Left cardiac atrium (tissue), 4 donors: ENCODE measurements around the gene SNRK. TPM values are rescaled to one million over a fixed set of nuclear protein-coding genes. Genes with fewer than 3 reads are reported as not detected.
A peak's percentile ranks its signal among the peaks of the same experiment; 100 is the strongest.
"Not testable (repeated sequence)": the region's sequence is repeated elsewhere in the genome, so short reads cannot be mapped to it uniquely, and the experiment has no call there.

Experiments
- ATAC-seq, 2 donors: fragments of 200-7000 bp; cut with Tn5 transposase; one replicate each; pipeline ENCODE4 v1.9.1; 2020; ENCODE audit warnings: mild to moderate bottlenecking in 2 of 2, moderate library complexity in 2 of 2
- DNase-seq: peaks from one replicate; pipeline ENCODE4 v3.0.0-alpha.2; 2020
- intact Hi-C, 2 donors: fragments of 100-400 bp; cut with DNase I; formaldehyde crosslinking; loops; one replicate each; pipeline versions ENCODE4 v1.14.1 to v1.15.1; 2022 to 2023
- total RNA-seq, 2 donors: library from RNA; stranded (reverse); fragmentation: NEBNext Ultra II Directional; extraction: Animal tissue kit (Norgen Biotek cat#: 25700); gene quantifications; one replicate each; pipeline ENCODE4 v1.2.1, GENCODE V29; 2021
- donor health status: DM: no; HTN: yes; CAD: no.
- donor health status: DM: no; HTN: yes; CAD: no; lungs with severe emphysema.
- donor health status: DM: yes; HTN: yes; CAD: no.
- donor health status: Dilated cardiomyopathy.

The SNRK gene
- total RNA-seq, 2 donors from 2014 or later: 20.2 to 29.3 TPM

GRCh38 chr3:43335799-43336198 is 49.5 kb downstream of the SNRK start:
- intact Hi-C loops: no loop called here
- DNase-seq (no peak), ATAC-seq (no peak)

DNA sequence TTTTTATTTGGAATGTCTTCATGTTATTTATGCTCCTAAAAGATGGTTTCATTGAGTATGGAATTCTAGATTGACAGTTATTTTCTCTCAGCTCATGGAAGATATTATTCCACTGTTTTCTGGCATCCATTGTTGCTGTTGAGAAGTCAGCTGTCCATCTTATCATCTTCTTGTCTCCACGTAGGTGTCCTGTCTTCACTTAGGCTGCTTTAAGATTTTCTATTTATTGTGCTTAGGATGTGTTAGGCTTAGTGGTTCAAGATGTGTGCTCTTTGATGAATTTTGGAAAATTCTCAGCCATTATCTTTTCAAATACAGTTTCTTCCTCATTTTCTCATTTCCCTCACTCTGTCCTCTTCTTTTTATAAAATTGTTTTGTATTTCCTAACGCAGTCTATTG is 52.0 kb downstream of the SNRK start:
- DNase-seq (no peak), ATAC-seq (no peak)
- intact Hi-C loops: no loop called here

GRCh38 chr3:43340403-43340802 is 54.1 kb downstream of the SNRK start:
- ATAC-seq (no peak), DNase-seq (no peak)
- intact Hi-C loops: no loop called here

- intact Hi-C loops: no loop called here
- ATAC-seq: no peak
- no peak for DNase-seq
Observed at GRCh38 chr3:43341788-43342187, 55.4 kb downstream of the SNRK start.

DNA sequence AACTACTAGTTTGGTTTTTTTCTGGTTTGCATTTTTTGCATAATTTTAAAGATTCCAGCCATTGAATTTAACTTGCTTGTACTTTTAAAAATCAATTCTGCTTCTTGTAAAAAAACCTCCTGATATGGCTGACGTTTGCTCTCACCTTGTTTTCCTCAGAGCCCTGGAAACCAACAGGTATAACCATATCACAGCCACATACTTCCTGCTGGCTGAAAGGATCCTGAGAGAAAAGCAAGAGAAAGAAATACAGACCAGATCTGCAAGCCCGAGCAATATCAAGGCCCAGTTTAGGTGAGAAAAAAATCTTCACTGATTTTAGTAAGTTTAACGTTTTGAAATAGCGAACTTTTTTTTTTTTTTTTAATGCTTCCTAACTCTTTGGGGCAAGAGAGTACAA is 56.8 kb downstream of the SNRK start:
- no peak for ATAC-seq
- no peak for DNase-seq
- intact Hi-C loops: no loop called here

- intact Hi-C loops: no loop called here
- DNase-seq (no peak), ATAC-seq (no peak)
Observed at GRCh38 chr3:43343815-43344214, 57.5 kb downstream of the SNRK start.

DNA sequence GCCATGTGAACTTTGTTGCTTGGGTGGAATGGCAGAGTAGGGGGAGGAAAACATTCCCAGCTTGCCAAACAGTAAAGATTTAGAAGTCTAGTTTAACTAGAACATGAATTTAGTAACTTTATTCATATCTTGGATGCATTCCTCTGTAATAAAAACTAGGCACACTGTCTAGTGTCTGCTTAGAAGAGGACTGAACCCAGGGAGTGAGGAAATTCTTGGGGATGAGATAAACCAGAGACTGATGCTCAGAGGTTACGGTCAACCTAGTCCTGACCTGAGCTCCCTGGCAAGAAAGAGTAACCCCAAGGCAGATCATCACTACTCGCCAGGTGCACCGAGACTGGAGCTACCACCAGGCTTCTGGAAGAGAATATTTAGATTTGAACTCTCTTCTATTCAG is 58.2 kb downstream of the SNRK start:
- intact Hi-C loops: no loop called here
- ATAC-seq: no peak
- DNase-seq: no peak

GRCh38 chr3:43345246-43345645 is 58.9 kb downstream of the SNRK start:
- ATAC-seq (no peak), DNase-seq (no peak)
- intact Hi-C loops: no loop called here

- no peak for DNase-seq
- intact Hi-C loops: no loop called here
- no peak for ATAC-seq
Observed at GRCh38 chr3:43345877-43346276, 59.5 kb downstream of the SNRK start.

DNA sequence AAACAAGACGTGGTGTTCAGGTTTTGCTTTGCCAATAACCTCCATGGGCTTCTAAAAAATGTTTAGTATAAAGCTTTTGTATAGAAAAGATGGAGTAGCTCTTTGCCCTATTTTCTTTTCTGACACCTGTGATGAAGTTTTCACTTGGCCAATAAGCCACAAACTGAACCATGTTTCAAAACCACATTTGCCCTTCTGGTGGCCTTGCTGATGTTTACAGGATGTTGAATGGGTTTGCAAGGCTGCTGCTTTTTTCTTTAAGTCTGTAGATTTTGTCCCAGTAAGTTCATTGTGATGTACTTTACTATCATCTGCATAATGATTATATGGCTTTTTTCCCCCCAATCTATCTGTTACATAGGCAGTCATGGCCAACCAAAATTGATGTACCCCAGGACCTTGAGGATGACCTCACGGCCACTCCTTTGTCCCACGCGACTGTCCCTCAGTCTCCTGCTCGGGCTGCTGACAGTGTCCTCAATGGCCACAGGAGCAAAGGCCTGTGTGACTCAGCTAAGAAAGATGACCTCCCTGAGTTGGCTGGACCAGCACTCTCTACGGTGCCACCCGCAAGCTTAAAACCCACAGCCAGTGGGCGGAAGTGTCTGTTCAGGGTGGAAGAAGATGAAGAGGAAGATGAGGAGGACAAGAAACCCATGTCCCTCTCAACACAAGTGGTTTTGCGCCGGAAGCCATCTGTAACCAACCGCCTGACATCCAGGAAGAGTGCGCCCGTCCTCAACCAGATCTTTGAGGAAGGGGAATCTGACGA is 60.8 kb downstream of the SNRK start:
- DNase-seq (no peak), ATAC-seq (peak in 1 of 2 donors; percentile 48)
- intact Hi-C loops: no loop called here

GRCh38 chr3:43347774-43348173 is 61.4 kb downstream of the SNRK start:
- DNase-seq: no peak
- ATAC-seq: no peak
- intact Hi-C loops: no loop called here

GRCh38 chr3:43348350-43348749 is 62.0 kb downstream of the SNRK start:
- DNase-seq (no peak), ATAC-seq (no peak)
- intact Hi-C loops: no loop called here

DNA sequence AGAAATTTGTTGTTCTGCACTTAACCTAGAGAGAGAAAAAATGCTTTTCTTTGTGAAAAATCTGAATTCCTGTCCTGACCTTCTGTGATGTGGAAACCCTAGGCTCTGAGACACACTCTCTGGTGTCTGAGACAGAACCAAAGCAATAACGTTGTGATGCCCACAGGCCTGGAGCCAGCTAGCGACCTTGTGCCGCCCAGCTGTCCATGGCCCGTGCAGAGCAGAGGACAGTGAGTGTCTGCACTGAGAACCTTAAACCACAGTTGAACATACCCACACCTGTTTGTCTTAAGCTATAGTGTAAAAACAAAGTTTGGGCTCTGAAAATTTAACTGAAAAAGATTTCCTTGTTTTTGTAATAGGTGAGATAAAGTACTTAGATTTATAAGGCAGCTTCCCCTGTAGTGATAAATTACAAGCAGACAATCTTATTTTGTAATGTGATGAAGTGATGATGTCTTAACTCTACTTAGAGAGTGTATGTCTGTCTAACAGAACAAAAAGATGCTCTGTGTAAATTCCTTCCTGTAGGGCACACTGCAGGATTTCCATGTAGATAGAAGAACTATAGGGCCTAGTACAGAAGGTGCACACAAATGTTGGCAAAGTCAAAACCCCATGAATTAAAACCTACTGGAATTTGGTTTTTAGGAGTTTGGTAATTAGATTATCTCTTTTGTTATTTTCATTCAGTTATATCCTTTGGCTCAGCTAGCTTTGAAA is 62.7 kb downstream of the SNRK start:
- DNase-seq (no peak), ATAC-seq (no peak)
- intact Hi-C loops: no loop called here

- ATAC-seq (no peak), DNase-seq (no peak)
- intact Hi-C loops: no loop called here
Observed at GRCh38 chr3:43349716-43350115, 63.4 kb downstream of the SNRK start.

DNA sequence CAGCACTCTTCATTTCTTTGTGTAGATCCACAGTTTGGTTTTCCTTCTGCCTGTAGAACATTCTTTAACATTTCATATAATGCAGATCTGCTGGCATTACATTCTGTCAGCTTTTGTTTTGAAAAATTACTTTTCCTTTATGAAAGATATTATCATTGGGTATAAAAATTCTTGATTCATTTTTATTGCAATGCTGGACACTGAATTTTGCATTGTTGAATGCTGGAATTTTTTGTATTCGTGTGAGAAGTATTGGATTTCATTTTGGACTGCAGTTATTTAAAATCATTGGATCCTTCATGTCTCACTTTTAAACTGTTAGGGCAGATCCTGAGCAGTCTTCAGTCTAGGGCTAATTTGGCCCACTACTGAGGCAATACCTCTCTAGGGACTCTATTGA is 67.1 kb downstream of the SNRK start:
- intact Hi-C loops: no loop called here
- ATAC-seq (no peak), DNase-seq (no peak)

GRCh38 chr3:43353923-43354670 is 67.8 kb downstream of the SNRK start:
- intact Hi-C loops: no loop called here
- peak in 1 of 2 donors; percentile 34 for ATAC-seq
- no peak for DNase-seq

DNA sequence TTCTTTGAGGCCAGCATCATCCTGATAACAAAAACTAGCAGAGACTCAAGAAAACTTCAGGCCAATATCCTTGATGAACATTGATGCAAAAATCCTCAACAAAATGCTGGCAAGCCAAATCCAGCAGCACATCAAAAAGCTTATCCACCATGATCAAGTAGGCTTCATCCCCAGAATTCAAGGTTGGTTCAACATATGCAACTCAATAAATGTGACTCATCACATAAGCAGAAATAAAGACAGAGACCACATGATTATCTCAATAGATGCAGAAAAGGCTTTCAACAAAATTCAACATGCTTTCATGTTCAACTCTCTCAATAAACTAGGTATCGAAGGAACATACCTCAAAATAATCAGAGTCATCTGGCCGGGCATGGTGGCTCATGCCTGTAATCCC is 69.7 kb downstream of the SNRK start:
- ATAC-seq, DNase-seq, intact Hi-C loops: not testable (repeated sequence)

GRCh38 chr3:43361077-43361476 is 74.7 kb downstream of the SNRK start:
- DNase-seq (no peak), ATAC-seq (peak in 1 of 2 donors; percentile 16)
- intact Hi-C loops: no loop called here

DNA sequence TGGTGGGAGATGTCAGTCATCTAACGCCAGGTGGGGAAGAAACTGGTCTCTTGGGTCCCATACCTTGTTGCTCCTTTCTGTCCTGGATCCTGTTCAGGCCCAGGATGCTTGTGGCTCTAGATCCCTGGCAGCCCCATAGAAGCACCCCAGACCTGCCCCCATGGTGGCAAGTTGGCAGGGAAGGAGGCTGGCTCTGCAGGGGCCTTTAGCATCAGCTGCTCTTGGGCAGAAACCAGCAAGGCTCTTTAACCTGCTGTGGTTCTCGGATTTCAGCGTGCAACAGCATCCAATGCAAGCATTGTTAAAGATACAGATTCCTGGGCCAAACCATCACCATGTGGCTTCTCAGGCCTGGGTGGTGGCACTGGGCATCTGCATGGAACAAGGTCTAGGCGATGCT is 75.8 kb downstream of the SNRK start:
- DNase-seq: no peak
- intact Hi-C loops: no loop called here
- ATAC-seq: no peak

DNA sequence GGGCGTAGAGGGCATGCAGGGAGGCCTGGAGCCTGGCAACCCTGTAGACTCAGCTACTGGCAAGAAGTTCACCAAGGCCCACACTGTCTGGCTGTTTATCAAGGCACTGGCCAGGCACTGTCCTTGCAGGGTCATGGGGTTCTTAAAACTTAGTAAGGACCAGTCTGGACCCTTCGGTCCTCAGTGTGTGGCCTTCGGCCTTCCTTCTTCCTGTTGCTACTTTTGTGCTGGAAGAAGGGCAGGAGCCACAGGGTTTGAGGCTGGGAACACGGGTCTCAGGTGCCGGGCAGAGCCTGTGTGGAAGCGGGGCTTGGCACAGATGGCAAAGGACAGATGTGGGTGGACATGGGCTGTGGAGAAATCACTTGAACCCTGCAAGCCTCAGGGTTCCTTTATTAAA is 76.6 kb downstream of the SNRK start:
- no peak for ATAC-seq
- intact Hi-C loops: no loop called here
- no peak for DNase-seq
